ENCODE measurements around the gene PTPRD.

The PTPRD gene

GRCh38 chr9:10436756-10437155 is 176.0 kb downstream of the PTPRD start:
- TF ChIP-seq CTCF (IDR thresholded peaks at IDR 0.05; ENCODE audit: low read depth, low read length): no peak

GRCh38 chr9:10434412-10434811 is 178.4 kb downstream of the PTPRD start:
- TF ChIP-seq CTCF (IDR thresholded peaks at IDR 0.05; ENCODE audit: low read depth, low read length): no peak
- H3K4me3 ChIP-seq (ENCODE audit: low read depth, low read length): no peak overlapping the region

More at GRCh38 chr9:10436756-10437155, 176.0 kb downstream of the PTPRD start:
- no peak overlapping the region for H3K4me3 ChIP-seq (ENCODE audit: low read depth, low read length)

GRCh38 chr9:10411272-10411671 is 201.5 kb downstream of the PTPRD start:
- no peak for TF ChIP-seq CTCF (IDR thresholded peaks at IDR 0.05; ENCODE audit: low read depth, low read length)
- H3K4me3 ChIP-seq (ENCODE audit: low read depth, low read length): no peak overlapping the region

- TF ChIP-seq CTCF (IDR thresholded peaks at IDR 0.05; ENCODE audit: low read depth, low read length): no peak
- H3K4me3 ChIP-seq (ENCODE audit: low read depth, low read length): no peak overlapping the region
Measured at GRCh38 chr9:10403283-10403682, 209.5 kb downstream of the PTPRD start.

- no peak overlapping the region for H3K4me3 ChIP-seq (ENCODE audit: low read depth, low read length)
- TF ChIP-seq CTCF (IDR thresholded peaks at IDR 0.05; ENCODE audit: low read depth, low read length): no peak
Measured at GRCh38 chr9:10396615-10397014, 216.2 kb downstream of the PTPRD start.

GRCh38 chr9:10387282-10387681 is 225.5 kb downstream of the PTPRD start:
- TF ChIP-seq CTCF (IDR thresholded peaks at IDR 0.05; ENCODE audit: low read depth, low read length): no peak
- H3K4me3 ChIP-seq (ENCODE audit: low read depth, low read length): no peak overlapping the region

GRCh38 chr9:10371824-10372223 is 241.0 kb downstream of the PTPRD start:
- TF ChIP-seq CTCF (IDR thresholded peaks at IDR 0.05; ENCODE audit: low read depth, low read length): no peak
- no peak overlapping the region for H3K4me3 ChIP-seq (ENCODE audit: low read depth, low read length)
